NT2/D1 (cell line): Measurements from ENCODE around the gene CUL9.

Experiments
- SUZ12 ChIP-seq: IDR thresholded peaks from 2 replicates; pipeline ENCODE4 v1.6.1; 2011; ENCODE audit not compliant: insufficient read length, insufficient read depth; ENCODE audit errors: extremely low read depth
- YY1 ChIP-seq: IDR thresholded peaks from 2 replicates; pipeline ENCODE4 v1.6.1; 2011; ENCODE audit not compliant: insufficient read length, insufficient read depth
- ZNF274 ChIP-seq: IDR thresholded peaks from 2 replicates; pipeline ENCODE4 v1.6.1; 2011; ENCODE audit warnings: mild to moderate bottlenecking, low read depth, low read length

DNA sequence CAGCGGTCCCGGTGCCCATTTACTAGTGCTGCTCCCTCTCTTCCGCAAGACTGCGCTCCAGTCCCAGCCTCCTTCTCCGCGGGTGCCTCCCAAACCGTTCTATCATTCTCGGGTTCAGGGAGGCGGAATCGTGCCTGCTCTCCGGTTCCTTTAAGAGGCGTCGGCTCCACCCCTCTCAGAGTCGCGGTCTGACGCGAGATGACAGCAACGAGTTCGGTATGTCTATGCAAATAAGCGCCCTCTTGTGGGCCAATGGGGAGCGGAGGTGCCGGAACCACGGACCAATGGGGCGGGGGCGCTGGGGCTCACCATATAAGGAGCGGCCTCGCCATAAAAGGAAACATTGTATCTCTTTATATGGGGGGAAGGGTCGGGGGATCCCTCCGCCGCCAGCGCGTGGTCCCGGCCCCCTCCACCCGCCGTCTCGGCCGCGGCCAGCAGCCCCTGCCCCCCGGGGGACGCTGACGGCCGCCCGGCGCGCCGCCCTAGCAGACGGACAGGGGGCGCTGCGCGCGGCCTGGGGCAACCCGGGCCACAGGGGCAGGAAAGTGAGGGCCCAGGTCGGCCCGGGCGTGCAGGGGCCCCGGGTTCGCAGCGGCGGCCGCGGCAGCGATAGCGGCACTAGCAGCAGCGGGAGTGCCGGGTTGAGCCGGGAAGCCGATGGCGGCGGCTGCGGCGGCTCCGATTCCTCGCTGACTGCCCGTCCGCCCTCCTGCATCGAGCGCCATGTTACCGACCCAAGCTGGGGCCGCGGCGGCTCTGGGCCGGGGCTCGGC is 10.9 kb upstream of the CUL9 start, which contains the start of gene SRF:
- TF ChIP-seq YY1 (no peak), SUZ12 (no peak), ZNF274 (no peak)
